Astrocyte of the cerebellum (primary cell): ENCODE results near the gene VMAC.

ENCODE experiments used
- DNase-seq: peaks from one replicate; pipeline ENCODE4 v3.0.0-alpha.2; 2011; ENCODE audit warnings: low read depth
- H3K4me3 ChIP-seq: 2 replicates; pipeline ENCODE4 v1.5.1; 2011; ENCODE audit warnings: mild to moderate bottlenecking, low read depth, low read length, moderate library complexity
- CTCF ChIP-seq: IDR thresholded peaks from 2 replicates; pipeline ENCODE4 v1.5.1; 2012; ENCODE audit warnings: low read length, low read depth, moderate library complexity, mild to moderate bottlenecking; ENCODE audit errors: missing control alignments
- in situ Hi-C: cut with HindIII; loops from 2 replicates; pipeline ENCODE4 v1.10.0; 2017; ENCODE audit warnings: low sequenced_read_pairs

VMAC gene

GRCh38 chr19:5943623-5944022 is 39.0 kb downstream of the VMAC start:
- in situ Hi-C loops = no loop called here
- no peak for DNase-seq
- no peak for TF ChIP-seq CTCF
- H3K4me3 ChIP-seq = no peak overlapping the region

GRCh38 chr19:5947435-5947834 is 42.8 kb downstream of the VMAC start:
- in situ Hi-C loops = no loop called here
- no peak for DNase-seq
- TF ChIP-seq CTCF = no peak
- H3K4me3 ChIP-seq = no peak overlapping the region

- in situ Hi-C loops = no loop called here
- DNase-seq = no peak
- no peak overlapping the region for H3K4me3 ChIP-seq
- TF ChIP-seq CTCF = no peak
Observed at GRCh38 chr19:5948752-5949564, 44.3 kb downstream of the VMAC start.

GRCh38 chr19:5949792-5950305 is 45.2 kb downstream of the VMAC start:
- in situ Hi-C loops = no loop called here
- TF ChIP-seq CTCF = no peak
- no peak for DNase-seq
- H3K4me3 ChIP-seq = no peak overlapping the region

- in situ Hi-C loops = no loop called here
- H3K4me3 ChIP-seq = no peak overlapping the region
- DNase-seq = no peak
- TF ChIP-seq CTCF = no peak
Observed at GRCh38 chr19:5950741-5951140, 46.1 kb downstream of the VMAC start.

GRCh38 chr19:5951338-5951861 is 46.7 kb downstream of the VMAC start:
- in situ Hi-C loops = no loop called here
- no peak for TF ChIP-seq CTCF
- no peak for DNase-seq
- H3K4me3 ChIP-seq = no peak overlapping the region
